ENCODE measurements around the gene SELENOO.

DNA sequence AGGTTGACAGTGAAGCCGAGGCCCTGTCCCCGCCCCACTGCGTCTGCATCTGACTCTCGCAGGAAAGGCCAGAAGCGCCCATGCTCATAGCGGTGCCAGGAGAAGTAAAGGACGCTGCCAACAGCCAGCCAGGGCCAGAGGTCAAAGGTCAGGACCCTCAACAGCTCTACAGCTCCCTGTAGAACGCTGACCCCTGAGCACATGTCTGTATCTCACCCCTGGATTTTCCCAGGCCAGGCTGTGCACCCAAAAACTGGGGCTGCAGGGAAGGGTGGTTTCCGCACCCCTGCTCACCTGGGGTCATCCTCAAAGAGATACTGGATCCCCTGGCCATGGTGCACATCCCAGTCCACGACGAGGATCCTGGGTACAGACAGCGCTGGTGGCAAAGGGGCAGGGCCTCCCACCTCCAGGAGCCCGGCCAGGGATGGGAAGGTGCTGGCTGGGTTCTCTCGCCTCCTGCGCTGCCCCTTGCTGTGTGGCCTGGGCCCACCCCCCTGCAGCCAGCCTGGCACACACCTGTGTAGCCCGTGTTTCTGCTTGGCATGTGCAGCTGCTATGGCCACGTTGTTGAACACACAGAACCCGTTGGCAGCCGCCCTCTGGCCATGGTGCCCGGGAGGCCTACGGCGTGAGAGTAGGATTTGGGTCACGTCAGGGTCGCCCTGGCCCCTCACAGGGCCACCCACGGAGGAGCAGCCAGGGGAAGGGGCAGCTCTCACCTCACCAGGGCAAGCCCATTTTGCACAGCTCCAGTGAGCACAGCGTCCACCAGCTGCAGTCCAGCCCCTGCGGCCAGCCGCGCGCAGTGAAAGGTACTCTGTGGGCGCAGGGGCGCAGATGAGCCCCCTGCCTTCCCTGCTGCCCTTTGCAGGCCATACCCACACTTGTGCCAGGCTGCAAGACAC, 48.8 kb downstream of the SELENOO start:
- TF ChIP-seq, protein P1, sequence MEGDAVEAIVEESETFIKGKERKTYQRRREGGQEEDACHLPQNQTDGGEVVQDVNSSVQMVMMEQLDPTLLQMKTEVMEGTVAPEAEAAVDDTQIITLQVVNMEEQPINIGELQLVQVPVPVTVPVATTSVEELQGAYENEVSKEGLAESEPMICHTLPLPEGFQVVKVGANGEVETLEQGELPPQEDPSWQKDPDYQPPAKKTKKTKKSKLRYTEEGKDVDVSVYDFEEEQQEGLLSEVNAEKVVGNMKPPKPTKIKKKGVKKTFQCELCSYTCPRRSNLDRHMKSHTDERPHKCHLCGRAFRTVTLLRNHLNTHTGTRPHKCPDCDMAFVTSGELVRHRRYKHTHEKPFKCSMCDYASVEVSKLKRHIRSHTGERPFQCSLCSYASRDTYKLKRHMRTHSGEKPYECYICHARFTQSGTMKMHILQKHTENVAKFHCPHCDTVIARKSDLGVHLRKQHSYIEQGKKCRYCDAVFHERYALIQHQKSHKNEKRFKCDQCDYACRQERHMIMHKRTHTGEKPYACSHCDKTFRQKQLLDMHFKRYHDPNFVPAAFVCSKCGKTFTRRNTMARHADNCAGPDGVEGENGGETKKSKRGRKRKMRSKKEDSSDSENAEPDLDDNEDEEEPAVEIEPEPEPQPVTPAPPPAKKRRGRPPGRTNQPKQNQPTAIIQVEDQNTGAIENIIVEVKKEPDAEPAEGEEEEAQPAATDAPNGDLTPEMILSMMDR (IDR thresholded peaks at IDR 0.05; ENCODE audit: low read depth, low read length, poor library complexity, severe bottlenecking), result no peak
- TF ChIP-seq EZH2phosphoT487 (IDR thresholded peaks at IDR 0.05; ENCODE audit: borderline replicate concordance, low read length), result no peak
